NK-92 treated with Interleukin-12 subunit alpha and Interleukin-12 subunit beta, amount 100 ng/mL, for 24 hours (cell line): ENCODE data around the gene PCGF3.
"Not testable (repeated sequence)": the region's sequence is repeated elsewhere in the genome, so short reads cannot be mapped to it uniquely, and the experiment has no call there.

Experiments
- DNase-seq: peaks from one replicate; lab custom pipeline; 2025; lab: John Stamatoyannopoulos, UW

Gene PCGF3

DNA sequence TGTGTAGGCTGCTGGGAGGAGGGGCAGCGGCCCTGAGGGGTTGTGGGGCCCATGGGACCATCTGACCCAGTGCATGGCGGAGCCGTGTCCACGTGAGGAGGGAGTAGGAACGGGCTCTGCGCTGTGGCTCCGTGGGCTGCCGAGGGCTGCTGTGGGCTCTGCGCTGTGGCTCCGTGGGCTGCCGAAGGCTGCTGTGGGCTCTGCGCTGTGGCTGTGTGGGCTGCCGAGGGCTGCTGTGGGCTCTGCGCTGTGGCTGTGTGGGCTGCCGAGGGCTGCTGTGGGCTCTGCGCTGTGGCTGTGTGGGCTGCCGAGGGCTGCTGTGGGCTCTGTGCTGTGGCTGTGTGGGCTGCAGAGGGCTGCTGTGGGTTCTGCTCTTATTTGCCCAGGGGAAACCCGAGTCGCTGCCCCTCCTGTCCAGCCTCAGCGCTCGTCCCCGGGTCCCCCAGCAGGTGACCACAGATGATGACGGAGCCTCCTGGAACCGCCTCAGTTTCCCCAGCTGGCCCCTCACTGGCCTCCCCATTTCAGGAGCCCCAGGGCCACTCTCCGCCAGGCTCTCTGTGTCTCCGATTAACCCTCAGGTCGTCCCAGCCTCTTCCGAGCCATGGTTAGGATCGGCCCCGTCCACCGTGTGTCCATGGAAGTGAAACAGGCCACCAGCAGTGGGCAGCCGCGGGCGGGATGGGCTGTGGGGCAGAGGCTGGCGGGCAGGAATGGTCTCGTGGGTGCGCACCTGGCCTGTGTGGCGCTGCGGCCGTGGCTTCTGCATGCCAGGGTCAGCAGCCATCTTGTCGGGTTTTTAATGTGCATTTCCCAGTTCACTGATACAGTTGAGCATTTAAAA lies 20.0 kb downstream of the PCGF3 start:
- DNase-seq = no peak

DNA sequence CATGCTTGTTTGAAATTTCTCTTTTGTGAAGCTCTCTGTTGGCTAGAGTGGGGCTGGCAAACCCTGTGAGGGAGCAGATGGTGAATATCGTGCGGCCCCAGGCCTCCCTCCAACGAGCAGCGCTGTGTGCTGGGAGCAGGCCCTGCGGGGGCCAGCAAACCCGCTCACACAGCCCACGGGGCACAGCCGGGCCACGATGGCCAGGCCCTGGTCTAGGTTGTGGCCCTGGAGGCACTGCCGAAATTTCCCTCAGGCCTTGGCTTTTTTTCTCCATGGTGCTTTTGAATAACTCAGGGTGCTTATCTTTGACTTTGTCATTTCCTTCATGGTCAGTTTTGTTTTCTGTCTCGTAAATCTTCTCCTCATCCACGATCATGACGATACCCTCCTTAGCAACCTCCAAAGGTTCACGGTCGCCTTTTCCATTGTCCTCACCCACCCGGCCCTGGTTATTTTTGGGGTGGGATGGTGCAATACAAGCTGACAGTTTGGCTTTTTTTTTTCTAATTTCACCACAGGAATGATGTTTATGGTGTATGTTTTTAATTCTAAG lies 20.7 kb downstream of the PCGF3 start:
- no peak for DNase-seq

DNA sequence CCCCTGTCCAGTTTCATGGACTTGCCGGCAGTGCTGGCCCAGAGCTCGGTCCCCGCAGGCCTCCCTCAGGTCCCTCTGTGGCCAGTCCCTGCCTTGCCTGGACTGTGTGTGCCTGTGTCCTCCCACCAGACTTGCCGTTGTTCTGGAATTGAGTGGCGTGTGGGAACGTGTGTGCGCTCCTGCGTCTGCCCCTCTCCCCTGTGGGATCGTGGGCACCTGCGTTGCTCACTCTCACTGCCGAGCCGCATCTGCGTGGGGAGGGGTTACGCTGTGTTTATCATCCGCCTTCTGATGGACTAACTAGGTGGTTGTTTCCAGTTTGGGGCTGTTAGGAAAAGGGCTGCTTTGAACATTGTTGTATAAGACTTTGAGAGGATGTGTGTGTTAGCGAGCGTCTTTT lies 21.2 kb downstream of the PCGF3 start:
- no peak for DNase-seq

DNA sequence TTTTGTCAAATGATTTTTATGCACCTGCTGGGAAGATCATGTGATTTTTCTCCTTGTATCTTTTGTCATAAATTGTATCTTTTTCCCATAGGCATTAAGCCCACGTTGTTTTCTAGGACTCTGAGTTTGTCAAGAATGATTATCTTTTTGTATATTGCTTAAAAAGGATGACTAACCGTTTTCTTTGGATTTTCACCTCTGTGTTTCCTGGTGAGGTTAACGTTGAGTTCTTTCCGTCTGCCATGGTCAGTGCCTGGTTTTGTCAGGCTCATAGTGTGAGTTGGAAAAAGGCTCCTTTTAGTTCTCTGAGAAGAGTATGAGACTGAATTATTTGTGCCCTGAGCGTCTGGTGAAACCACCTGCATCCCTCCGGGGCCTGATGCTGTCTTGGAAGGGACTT lies 21.9 kb downstream of the PCGF3 start:
- no peak for DNase-seq

DNA sequence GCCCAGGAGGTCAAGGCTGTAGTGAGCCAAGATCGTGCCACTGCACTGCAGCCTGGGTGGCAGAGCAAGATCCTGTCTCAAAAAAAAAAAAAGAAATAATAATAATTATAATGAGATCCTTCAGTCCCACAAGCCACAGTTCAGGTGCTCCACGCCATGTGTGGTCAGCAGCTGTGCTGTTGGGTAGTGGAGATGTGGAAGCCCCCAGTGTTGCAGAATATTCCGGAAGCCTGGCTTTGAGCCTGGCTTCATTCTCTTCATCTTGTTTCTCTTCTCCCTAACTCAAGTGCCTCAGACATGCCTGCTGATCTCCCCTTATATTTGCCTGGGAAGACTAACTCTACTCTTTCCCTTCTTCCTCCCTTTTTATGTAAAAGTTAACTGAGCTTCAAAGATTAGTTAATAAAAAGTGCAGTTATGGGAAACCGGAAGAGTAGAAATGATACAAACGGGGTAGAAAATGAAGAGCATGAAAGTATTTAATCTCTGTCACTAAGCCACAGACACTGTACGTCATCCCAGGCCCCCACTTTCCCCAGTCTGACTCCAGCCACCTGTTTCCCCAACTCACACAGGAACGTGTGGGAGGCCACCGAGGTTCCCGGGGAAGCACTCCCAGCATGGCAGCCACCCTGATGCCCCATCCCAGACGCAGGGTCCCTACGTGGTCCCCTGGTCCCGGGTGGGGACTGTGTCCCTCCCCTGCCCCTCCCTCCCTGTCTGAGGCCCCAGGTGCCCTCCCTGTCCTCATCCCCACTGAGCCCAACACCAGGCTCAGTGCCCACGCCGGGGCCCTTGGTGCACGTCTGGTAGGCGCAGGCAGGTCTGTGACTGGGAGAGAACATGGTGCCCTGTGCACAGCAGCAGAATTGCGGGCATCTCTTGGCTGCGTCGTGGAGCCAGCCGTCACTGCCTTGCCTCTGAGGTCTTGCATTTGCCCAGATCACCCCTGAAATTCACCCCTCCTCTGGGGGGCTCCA lies 24.0 kb downstream of the PCGF3 start:
- no peak for DNase-seq

DNA sequence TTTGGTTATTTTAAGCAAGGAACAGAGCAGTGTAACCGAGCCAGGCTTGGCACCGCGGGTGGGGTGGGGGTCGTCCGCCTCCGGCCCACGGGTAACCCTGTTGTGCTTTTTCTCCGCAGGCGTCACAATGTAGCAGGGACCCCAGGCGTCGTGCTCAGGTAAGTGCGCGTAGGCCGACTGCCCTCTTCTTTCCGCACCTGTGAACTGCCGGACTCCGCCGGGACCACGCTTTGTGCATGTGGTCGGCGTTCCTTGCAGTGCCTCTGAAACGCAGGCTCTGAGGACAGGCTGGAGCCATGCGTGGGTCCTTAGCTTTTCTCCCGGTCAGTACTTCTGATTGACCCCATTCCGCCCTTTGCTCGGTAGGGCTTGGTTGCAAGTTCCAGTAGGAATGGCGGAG lies 24.9 kb downstream of the PCGF3 start:
- no peak for DNase-seq

DNA sequence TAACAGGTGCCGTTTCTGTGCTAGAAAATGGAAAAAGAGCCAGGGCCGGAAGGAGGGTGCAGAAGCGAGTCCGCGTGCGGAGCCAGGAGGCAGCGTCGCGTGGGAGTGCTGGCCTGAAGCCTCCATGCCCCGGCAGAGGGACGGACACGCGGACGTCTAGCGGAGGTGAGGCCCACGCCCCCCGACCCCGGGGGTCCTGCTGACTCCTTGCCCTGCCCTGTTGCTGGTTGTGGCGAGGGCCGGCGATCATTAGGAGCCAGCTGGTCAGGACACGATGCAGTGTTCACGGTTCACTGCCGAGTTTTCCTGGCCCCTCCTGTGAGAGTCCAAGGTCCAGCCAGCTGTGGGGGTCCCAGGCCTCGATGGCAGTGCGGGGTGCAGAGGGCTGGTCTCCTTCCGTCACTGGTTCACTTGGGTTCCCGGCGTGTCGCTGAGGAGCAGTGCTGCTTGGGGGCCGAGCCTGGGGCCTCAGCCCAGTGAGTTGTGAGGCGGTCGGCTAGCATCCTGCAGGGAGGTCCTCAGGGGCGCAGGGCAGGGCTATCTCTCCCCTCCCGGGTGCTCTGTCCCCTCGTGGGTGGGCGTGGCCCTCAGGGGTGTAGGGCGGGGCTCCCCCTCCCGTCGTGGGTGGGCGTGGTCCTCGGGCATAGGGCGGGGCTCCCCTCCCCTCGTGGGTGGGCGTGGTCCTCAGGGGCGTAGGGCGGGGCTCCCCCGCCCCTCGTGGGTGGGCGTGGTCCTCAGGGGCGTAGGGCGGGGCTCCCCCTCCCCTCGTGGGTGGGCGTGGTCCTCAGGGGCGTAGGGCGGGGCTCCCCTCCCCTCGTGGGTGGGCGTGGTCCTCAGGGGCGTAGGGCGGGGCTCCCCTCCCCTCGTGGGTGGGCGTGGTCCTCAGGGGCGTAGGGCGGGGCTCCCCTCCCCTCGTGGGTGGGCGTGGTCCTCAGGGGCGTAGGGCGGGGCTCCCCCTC lies 25.6 kb downstream of the PCGF3 start:
- not testable (repeated sequence) for DNase-seq

DNA sequence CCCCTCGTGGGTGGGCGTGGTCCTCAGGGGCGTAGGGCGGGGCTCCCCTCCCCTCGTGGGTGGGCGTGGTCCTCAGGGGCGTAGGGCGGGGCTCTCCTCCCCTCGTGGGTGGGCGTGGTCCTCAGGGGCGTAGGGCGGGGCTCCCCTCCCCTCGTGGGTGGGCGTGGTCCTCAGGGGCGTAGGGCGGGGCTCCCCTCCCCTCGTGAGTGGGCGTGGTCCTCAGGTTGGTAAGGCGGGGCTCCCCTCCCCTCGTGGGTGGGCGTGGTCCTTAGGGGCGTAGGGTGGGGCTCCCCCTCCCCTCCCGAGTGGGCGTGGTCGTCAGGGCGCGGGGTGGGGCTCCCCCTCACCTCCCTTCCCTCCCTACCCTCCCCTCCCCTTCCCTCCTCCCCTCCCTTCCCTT lies 26.3 kb downstream of the PCGF3 start:
- not testable (repeated sequence) for DNase-seq

DNA sequence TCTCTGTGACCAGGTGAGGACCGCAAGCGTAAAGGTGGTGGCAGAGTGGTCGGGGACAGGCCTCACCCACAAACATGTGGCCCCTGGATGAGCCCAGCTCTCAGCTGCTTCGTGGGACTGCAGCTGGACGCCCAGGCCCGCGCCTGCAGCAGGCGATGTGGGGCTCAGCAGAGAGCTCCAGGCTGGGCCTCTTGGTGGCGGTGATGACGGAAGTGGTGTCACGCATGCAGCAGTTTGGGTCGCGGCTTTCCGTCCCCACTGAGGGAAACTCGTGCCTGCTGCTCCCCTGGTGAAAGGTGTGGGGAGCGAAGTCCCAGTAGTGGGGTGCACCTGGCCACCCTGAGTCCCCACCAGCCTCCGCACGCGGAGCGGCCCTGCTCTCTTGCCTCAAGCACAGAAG lies 26.9 kb downstream of the PCGF3 start:
- no peak for DNase-seq

DNA sequence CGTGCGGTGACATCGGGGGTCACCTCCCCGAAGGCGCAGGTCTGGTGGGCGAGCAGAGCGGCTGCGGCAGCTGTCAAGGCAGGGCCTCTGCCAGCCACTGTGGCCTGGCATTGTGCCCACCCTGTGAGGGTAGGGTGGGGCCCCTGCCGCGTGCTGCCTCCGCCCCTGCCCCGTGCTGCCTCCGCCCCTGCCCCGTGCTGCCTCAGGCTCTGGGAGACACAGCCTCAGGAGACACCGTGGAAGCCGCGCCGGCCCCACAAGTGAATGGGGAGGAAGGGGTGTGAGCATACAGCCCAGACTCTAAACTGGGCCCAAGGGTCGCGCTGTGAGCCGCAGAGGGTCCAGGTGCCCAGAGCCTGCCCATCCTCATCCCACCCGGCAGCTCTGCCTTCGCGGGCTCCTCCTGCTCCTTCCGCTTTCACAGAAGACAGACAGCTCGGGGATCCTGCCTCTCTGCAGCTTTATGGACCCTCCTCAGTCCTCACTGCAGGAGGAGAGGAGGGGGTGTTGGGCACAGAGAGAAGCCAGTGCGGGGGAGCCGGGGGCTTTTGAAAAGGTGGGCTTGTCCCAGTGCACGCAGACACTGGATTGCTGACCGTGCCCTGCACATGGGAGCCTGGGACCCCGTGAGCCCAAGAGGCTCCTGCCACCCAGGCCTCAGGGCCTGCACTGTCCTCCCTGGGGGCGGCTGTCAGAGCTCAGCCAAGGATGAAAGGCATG lies 27.4 kb downstream of the PCGF3 start:
- DNase-seq = no peak

DNA sequence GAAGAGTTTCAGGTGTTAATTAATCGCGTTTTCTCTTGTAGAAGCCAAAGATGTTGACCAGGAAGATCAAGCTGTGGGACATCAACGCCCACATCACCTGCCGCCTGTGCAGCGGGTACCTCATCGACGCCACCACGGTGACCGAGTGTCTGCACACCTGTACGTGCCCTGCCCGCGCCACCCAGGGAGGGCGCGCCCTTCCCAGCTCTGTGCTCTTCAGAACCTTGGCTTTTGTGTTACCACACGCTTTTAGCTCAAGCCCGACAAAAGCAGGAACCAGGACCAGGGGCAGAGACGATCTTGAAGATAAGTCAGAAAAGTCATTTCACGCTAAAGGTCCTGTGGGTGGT lies 28.0 kb downstream of the PCGF3 start:
- DNase-seq = no peak

DNA sequence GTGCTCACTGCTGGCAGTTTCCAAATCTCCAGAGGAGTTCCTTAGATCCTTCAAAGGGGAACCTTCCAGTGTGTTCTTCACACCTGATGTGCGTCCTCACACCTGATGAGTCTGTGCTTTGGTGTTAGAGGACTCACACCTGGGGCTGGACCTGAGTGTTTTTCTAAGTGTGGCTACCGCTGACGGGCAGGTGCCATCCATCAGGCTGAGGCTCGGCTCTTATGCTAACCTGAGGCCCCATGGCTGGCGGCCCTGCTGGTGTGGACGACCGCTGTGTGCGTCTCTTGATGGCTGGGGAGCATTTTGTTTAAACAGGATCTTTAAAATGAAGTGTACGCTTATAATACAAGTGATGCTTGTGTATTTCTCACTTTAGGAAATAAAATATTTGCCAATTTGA lies 28.4 kb downstream of the PCGF3 start:
- DNase-seq = no peak

DNA sequence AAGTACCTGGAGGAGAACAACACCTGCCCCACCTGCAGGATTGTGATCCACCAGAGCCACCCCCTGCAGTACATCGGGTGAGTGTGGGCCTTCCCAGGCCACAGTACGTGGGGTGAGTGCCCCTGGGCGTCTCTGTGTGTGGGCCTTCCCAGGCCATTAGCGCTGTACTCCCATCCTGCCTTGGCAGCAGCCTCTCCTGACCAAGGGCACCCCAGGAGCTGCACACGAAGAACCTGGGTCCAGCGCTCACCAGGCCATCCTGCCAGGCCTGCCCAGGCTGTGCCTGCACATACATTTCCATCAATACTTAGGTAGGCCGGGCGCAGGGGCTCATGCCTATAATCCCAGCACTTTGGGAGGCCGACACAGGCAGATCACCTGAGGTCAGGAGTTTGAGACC lies 29.3 kb downstream of the PCGF3 start:
- DNase-seq = no peak

DNA sequence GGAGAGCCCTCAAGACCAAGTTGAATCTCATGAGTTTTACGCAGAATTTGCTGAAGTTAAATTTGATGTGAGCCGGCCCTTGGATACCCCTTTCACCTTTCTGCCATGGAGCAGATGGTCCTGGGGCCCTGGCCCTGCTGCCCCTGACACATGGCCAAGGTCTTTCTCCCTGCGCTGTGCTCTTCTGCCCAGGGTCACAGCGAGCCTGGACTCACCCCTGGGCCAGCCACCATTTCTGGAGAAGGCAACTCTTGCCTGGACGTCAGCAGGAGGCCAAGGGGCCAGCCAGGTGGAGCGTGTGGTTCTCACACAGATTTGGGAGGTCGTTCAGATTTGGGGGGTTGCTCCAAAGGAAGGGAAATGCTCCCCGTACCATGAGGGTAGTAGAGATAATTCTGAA lies 30.0 kb downstream of the PCGF3 start:
- DNase-seq = no peak

DNA sequence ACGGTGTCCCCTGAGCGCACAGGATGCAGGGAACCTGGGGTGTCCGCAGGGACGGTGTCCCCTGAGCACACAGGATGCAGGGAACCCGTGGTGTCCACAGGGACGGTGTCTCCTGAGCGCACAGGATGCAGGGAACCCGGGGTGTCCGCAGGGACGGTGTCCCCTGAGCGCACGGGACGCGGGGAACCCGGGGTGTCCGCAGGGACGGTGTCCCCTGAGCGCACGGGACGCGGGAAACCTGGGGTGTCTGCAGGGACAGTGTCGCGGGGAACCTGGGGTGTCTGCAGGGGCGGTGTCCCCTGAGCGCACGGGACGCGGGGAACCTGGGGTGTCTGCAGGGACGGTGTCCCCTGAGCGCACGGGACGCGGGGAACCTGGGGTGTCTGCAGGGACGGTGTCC lies 30.9 kb downstream of the PCGF3 start:
- DNase-seq = not testable (repeated sequence)

DNA sequence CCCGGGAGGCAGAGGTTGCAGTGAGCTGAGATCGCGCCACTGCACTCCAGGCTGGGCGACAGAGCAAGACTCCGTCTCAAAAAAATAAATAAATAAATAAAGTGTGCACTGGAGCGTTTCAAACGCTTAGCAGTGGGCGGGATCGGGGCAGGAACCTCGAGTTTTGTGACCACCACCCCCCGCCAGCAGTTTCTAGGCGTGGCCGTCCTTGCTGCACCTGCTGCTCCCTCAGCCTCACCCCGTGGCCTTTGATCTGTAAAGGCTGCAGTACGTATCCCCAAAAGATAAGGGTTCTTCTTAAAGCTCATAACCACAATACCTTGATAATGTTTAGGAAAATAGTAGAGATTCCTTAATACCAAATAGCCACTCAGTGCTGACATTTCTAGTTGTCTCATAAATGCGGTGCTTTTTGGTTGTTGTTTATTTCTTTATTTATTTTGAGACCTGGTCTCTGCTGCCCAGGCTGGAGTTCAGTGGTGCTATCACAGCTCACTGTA lies 33.2 kb downstream of the PCGF3 start:
- no peak for DNase-seq

DNA sequence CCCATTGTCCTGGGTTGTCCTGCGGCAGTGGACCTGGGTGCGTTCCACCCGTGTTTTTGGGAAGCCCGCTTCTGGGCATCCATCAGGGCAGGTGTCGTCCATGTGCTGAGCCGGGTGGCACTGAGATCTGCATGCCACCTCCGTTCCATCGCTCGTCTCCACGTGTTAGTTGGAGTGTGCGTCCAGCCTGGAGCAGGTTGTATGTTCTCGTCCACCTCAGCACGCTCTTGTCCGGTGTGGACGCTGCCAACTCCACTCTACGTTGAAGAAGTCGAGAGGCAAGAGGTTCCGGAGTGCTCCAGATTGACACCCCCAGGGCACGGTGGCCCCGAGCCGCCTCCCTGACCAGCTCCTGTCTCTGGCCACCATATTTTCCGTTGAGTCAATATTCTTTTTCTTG lies 33.9 kb downstream of the PCGF3 start:
- no peak for DNase-seq

DNA sequence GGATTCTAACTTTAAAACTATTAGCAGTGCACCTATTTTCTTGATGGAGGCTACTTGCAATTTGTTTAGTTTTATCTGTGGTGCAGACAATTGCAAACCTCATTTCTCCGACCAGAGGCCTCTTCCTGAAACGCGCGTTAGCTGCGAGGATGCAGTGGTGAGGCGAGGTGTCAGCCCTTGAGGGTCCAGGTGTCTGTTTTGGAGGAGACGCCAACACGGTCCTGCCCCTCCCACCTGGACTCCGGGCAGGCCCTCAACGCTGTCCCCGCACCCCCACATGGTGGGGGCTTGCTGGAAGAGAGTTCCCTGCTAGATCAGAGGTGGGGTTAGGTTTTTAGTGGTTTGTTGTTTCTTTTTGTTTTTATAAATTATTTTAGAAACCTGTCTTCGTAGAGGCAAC lies 34.4 kb downstream of the PCGF3 start:
- no peak for DNase-seq

DNA sequence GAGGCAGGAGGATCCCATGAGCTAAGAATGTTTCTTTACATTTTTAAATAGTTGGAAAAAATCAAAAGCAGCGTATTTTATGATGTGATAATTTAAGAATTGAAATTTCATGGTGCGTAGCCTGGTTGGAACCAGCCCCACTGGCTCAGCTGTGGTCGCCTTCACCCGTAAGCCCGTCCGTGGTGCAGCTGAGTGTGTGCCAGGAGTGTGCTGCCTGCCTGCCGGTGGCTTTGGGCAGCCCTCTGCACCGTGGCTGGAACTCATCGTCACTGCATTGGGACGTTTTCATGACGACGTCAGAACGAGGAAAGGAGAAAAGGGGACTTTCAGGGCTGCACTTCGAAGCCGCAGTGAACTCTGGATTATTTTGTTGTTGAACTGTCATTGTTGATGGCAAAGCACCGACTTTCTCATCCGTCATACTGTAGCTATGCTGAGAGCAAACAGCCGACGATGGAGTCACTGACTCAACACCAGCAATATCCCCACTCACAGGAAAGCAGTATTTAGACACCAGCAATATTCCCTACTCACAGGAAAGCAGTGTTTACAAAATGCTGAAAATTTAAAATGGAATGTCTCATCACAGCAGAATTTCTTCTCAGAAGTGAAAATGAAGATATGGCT lies 35.1 kb downstream of the PCGF3 start:
- no peak for DNase-seq

DNA sequence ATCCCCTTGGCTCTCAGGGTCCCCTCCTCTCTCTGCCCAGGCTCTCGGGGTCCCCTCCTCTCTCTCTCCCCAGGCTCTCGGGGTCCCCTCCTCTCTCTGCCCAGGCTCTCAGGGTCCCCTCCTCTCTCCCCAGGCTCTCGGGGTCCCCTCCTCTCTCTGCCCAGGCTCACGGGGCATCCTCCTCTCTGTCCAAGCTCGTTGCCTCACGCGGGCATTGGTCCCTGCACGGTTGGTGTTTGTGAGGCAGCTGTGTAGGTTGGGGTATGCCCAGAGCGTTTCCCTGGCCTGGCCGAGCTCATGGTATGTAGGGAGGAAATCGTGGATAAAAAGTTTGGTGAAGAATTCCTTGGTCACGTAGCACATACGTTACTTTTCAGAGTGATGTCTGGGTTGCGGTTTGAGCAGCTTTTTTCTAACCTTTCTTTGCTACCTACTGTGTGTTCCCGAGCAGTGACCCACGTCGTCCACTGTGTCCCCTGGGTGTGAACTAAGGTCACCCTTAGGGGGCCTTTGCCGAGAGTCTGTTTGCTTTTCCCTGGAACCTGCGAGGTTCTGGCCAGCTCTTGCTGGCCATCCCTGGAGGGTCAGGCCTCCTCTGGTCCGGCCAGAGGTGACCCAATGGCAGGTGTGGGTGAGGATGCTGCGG lies 36.6 kb downstream of the PCGF3 start:
- no peak for DNase-seq
